T-helper 17 cell (primary cell): Measurements from ENCODE around the gene AP5Z1. TPM values are rescaled to one million over a fixed set of nuclear protein-coding genes. Genes with fewer than 3 reads are reported as not detected.

ENCODE experiments used
- ATAC-seq: fragments of 150-1000 bp; cut with Tn5 transposase; 2 replicates; pipeline ENCODE4 v1.10.0; 2021; ENCODE audit warnings: mild to moderate bottlenecking, moderate library complexity
- DNase-seq, 3 donors: peaks; one replicate each; pipeline versions ENCODE4 v3.0.0 to v3.0.0-alpha.2; 2020 to 2021
- H3K9me3 ChIP-seq: one replicate; pipeline ENCODE4 v1.7.0; 2013; ENCODE audit warnings: low read length, mild to moderate bottlenecking; ENCODE audit not compliant: control insufficient read depth, poor library complexity, severe bottlenecking
- H3K27ac Mint-ChIP-seq: one replicate; pipeline ENCODE4 v1.8.0; 2022; ENCODE audit warnings: mild to moderate bottlenecking, moderate library complexity, mixed read lengths
- H3K27me3 Mint-ChIP-seq: one replicate; pipeline ENCODE4 v1.8.0; 2022; ENCODE audit warnings: mixed read lengths
- H3K36me3 Mint-ChIP-seq: one replicate; pipeline ENCODE4 v1.8.0; 2022; ENCODE audit warnings: low read depth, mixed read lengths
- H3K4me1 Mint-ChIP-seq: one replicate; pipeline ENCODE4 v1.8.0; 2022; ENCODE audit warnings: mild to moderate bottlenecking, mixed read lengths
- H3K4me3 Mint-ChIP-seq: one replicate; pipeline ENCODE4 v1.8.0; 2022; ENCODE audit warnings: mild to moderate bottlenecking, moderate library complexity, mixed read lengths
- total RNA-seq, 4 donors: library from RNA in 2 of 4; stranded (reverse) in 2 of 4; gene quantifications; one replicate each; pipeline ENCODE4 v1.2.3 and lab custom pipeline; 2022 to 2026

The AP5Z1 gene
- total RNA-seq, 2 donors from 2014 or later = 87.6 to 112 TPM

- no peak overlapping the region for H3K27ac Mint-ChIP-seq
- no peak overlapping the region for H3K4me3 Mint-ChIP-seq
- H3K36me3 Mint-ChIP-seq = peaks cover 2% of the 10 kb centered on the region
- no peak for DNase-seq
- ATAC-seq = no peak
- H3K27me3 Mint-ChIP-seq = peaks cover 44% of the 10 kb centered on the region
- H3K4me1 Mint-ChIP-seq = peaks cover 2% of the 10 kb centered on the region
- no peaks in the 10 kb centered on the region for H3K9me3 ChIP-seq
Measured at GRCh38 chr7:4823441-4824119, 48.2 kb downstream of the AP5Z1 start.

- Mint-ChIP-seq H3K36me3 (peaks cover 2% of the 10 kb centered on the region), H3K27ac (peak overlapping the region; percentile 59), H3K4me1 (peaks cover 2% of the 10 kb centered on the region), H3K4me3 (no peak overlapping the region), H3K27me3 (peaks cover 40% of the 10 kb centered on the region)
- ATAC-seq (no peak), DNase-seq (no peak)
- no peaks in the 10 kb centered on the region for H3K9me3 ChIP-seq
Measured at GRCh38 chr7:4824120-4824775, 48.8 kb downstream of the AP5Z1 start.

DNA sequence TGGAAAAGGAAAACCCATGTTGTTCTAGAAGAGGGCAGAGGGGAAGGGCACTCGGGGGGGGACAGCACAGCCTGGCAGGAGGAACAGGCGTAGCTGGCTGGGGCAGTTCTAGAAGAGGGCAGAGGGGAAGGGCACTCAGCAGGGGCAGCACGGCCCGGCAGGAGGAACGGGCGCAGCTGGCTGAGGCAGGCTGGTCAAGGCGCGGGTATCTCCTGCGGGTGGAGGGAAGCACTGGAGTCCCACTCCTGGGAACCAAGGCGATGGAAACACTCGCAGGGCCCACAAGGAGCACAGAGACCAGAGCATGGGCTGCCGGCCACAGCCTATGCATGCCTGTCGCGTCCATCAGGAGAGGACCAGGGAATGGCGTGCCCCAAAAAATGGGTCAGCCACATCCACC is 49.7 kb downstream of the AP5Z1 start:
- ATAC-seq (no peak), DNase-seq (no peak)
- no peaks in the 10 kb centered on the region for H3K9me3 ChIP-seq
- H3K27ac Mint-ChIP-seq = peak overlapping the region; percentile 59
- H3K4me3 Mint-ChIP-seq = no peak overlapping the region
- peaks cover 2% of the 10 kb centered on the region for H3K36me3 Mint-ChIP-seq
- peaks cover 4% of the 10 kb centered on the region for H3K4me1 Mint-ChIP-seq
- peaks cover 32% of the 10 kb centered on the region for H3K27me3 Mint-ChIP-seq

GRCh38 chr7:4828720-4829383 is 53.4 kb downstream of the AP5Z1 start:
- H3K36me3 Mint-ChIP-seq = peaks cover 2% of the 10 kb centered on the region
- no peak overlapping the region for H3K4me3 Mint-ChIP-seq
- no peaks in the 10 kb centered on the region for H3K9me3 ChIP-seq
- peaks cover 14% of the 10 kb centered on the region for H3K27me3 Mint-ChIP-seq
- H3K4me1 Mint-ChIP-seq = peaks cover 6% of the 10 kb centered on the region
- H3K27ac Mint-ChIP-seq = no peak overlapping the region
- ATAC-seq = no peak
- no peak for DNase-seq

DNA sequence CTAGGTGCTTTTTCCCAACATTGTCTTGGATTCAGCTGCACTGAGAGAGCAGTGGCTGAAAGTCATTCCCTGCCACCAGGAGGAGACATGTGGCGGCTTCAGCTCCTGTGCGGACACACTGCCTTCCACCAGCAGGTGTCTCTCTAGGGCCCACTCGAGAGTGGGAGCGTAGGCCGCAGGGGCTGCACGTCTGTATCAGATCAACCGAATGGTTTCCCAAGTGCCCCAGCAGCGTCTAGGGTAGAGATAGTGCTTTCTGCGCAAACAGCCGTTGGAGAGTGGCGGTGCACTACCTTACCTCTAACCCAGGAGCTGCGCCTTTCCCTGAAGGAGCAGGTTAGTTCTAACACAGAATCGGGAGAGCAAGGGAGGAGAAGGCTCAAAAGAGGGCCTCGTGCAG is 54.8 kb downstream of the AP5Z1 start:
- no peaks in the 10 kb centered on the region for H3K9me3 ChIP-seq
- Mint-ChIP-seq H3K4me3 (no peak overlapping the region), H3K27me3 (peaks cover 7% of the 10 kb centered on the region), H3K4me1 (peaks cover 6% of the 10 kb centered on the region), H3K27ac (no peak overlapping the region), H3K36me3 (peaks cover 2% of the 10 kb centered on the region)
- peak; percentile 70 for ATAC-seq
- peak in 2 of 3 donors; percentile 22 to 35 for DNase-seq

DNA sequence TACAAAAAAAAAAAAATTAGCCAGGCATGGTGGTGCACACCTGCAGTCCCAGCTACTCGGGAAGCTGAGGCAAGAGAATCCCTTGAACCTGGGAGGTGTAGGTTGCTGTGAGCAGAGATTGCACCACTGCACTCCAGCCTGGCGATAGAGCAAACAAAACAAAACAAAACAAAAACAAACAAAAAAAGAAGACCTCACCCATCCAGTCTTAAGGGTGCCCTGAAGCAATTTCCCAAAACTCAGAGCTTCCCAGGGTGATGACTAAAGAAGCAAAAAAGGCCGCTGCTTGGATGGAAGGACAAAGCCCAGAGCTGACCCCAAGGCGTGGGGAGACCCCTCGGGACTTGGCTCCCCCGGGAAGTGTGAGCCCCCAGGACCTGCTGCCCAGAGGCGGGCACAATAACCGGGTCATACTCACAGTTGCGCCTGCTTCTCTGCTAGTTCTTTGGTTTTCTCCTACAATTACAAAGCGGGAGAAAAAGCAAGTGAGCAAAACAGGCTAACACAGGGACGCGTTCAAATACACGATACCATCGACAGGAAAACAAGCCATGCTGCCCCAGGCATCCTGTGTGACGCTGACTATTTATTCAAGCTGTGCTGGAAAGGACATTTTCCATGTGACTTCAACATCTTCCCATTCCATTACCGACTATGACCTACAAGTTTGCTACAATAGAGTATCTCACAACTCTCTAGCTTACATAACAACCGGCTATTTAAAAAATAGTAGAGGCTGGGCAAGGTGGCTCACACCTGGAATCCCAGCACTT is 56.5 kb downstream of the AP5Z1 start:
- H3K4me1 Mint-ChIP-seq = peaks cover 4% of the 10 kb centered on the region
- ATAC-seq = no peak
- no peaks in the 10 kb centered on the region for H3K9me3 ChIP-seq

DNA sequence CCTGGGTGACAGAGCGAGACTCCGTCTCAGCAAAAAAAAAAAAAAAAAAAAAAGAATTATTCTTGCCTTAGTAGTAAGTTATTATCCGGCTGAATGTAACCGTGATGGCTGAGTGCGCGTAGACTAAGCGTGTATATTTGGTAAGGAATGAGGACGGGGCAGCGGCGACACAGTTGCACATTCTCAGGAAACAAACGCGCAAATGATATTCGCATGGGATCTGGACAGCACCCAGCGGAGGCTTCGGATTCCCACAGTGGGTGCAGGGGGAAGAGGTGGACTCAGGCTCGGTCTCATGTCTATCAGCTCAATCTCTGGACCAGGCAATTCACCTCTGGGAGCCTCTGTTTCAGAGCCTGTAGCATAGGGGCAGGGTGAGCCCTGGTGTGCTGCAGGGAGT is 57.3 kb downstream of the AP5Z1 start:
- no peak for ATAC-seq
- Mint-ChIP-seq H3K4me1 (peaks cover 7% of the 10 kb centered on the region), H3K36me3 (no peaks in the 10 kb centered on the region), H3K27ac (no peak overlapping the region), H3K4me3 (no peak overlapping the region), H3K27me3 (peaks cover 5% of the 10 kb centered on the region)
- no peak for DNase-seq
- no peaks in the 10 kb centered on the region for H3K9me3 ChIP-seq

More for the DNA sequence above, 56.5 kb downstream of the AP5Z1 start:
- H3K27me3 Mint-ChIP-seq = peaks cover 5% of the 10 kb centered on the region
- DNase-seq = no peak
- no peak overlapping the region for H3K27ac Mint-ChIP-seq
- no peak overlapping the region for H3K4me3 Mint-ChIP-seq
- no peaks in the 10 kb centered on the region for H3K36me3 Mint-ChIP-seq

GRCh38 chr7:4833176-4833575 is 57.8 kb downstream of the AP5Z1 start:
- no peaks in the 10 kb centered on the region for H3K36me3 Mint-ChIP-seq
- H3K4me3 Mint-ChIP-seq = no peak overlapping the region

GRCh38 chr7:4833691-4834600 is 58.5 kb downstream of the AP5Z1 start:
- peaks cover 7% of the 10 kb centered on the region for H3K4me1 Mint-ChIP-seq
- no peaks in the 10 kb centered on the region for H3K27me3 Mint-ChIP-seq
- DNase-seq (no peak), ATAC-seq (no peak)
- H3K27ac Mint-ChIP-seq = no peak overlapping the region
- no peaks in the 10 kb centered on the region for H3K9me3 ChIP-seq
- H3K36me3 Mint-ChIP-seq = no peaks in the 10 kb centered on the region
- no peak overlapping the region for H3K4me3 Mint-ChIP-seq

More at GRCh38 chr7:4833176-4833575, 57.8 kb downstream of the AP5Z1 start:
- Mint-ChIP-seq H3K27me3 (peaks cover 3% of the 10 kb centered on the region), H3K27ac (no peak overlapping the region), H3K4me1 (peaks cover 7% of the 10 kb centered on the region)
- ATAC-seq (no peak), DNase-seq (no peak)
- no peaks in the 10 kb centered on the region for H3K9me3 ChIP-seq

- no peak for DNase-seq
- H3K4me1 Mint-ChIP-seq = peaks cover 7% of the 10 kb centered on the region
Measured at GRCh38 chr7:4834601-4835397, 59.4 kb downstream of the AP5Z1 start.

GRCh38 chr7:4835398-4836205 is 60.2 kb downstream of the AP5Z1 start:
- Mint-ChIP-seq H3K4me3 (no peak overlapping the region), H3K36me3 (no peaks in the 10 kb centered on the region), H3K27me3 (no peaks in the 10 kb centered on the region), H3K4me1 (peaks cover 3% of the 10 kb centered on the region), H3K27ac (no peak overlapping the region)
- DNase-seq = no peak
- H3K9me3 ChIP-seq = no peaks in the 10 kb centered on the region
- ATAC-seq = no peak

More at GRCh38 chr7:4834601-4835397, 59.4 kb downstream of the AP5Z1 start:
- ATAC-seq = no peak
- Mint-ChIP-seq H3K27ac (no peak overlapping the region), H3K4me3 (no peak overlapping the region), H3K36me3 (no peaks in the 10 kb centered on the region), H3K27me3 (no peaks in the 10 kb centered on the region)
- H3K9me3 ChIP-seq = no peaks in the 10 kb centered on the region
